ENCODE measurements around the gene SRSF1. TPM values are rescaled to one million over a fixed set of nuclear protein-coding genes. Genes with fewer than 3 reads are reported as not detected.

The SRSF1 gene
- total RNA-seq = 283 TPM

GRCh38 chr17:58006924-58007780 lies at the start of gene SRSF1:
SRSF1 (minus strand) TSS chr17:58007246; CDS start chr17:58007137, 109 bp downstream.

GRCh38 chr17:57987581-57988300 lies 19.3 kb downstream of the SRSF1 start, which contains the start of gene VEZF1:
VEZF1 (minus strand) TSS chr17:57988254; CDS start chr17:57988111, 143 bp downstream.

GRCh38 chr17:57955183-57955931 lies 51.7 kb downstream of the SRSF1 start, which contains the start of gene CUEDC1:
CUEDC1 (minus strand) TSS chr17:57955412; CDS start chr17:57885564, 69,848 bp downstream.

Small RNAs within 50 kb of the gene (small RNA-seq; reads per million reads assigned to genes)
- not detected for gene AC015813.4

Other genes starting within 250 kb of the SRSF1 start
- 27.7 TPM for gene MRPS23, start 157.2 kb downstream of the SRSF1 start, total RNA-seq
- 21.2 TPM for gene CUEDC1, start 51.8 kb downstream of the SRSF1 start, total RNA-seq
- 67.6 TPM for gene VEZF1, start 19.0 kb downstream of the SRSF1 start, total RNA-seq
- gene DYNLL2, start 76.2 kb upstream of the SRSF1 start, total RNA-seq = 66.9 TPM
- gene OR4D1, start 141.1 kb upstream of the SRSF1 start, total RNA-seq = under 0.01 TPM
- not detected for gene OR4D2, start 159.7 kb upstream of the SRSF1 start, total RNA-seq
- gene EPX, start 185.5 kb upstream of the SRSF1 start, total RNA-seq = not detected
- 17.5 TPM for gene MKS1, start 212.0 kb upstream of the SRSF1 start, total RNA-seq
- gene LPO, start 231.3 kb upstream of the SRSF1 start, total RNA-seq = 0.23 TPM